Measurements from ENCODE around the gene LRRC9. TPM values are rescaled to one million over a fixed set of nuclear protein-coding genes. Genes with fewer than 3 reads are reported as not detected.
"Not testable (repeated sequence)": the region's sequence is repeated elsewhere in the genome, so short reads cannot be mapped to it uniquely, and the experiment has no call there.

LRRC9 gene
- total RNA-seq, 1 experiment from 2014 or later = not detected

GRCh38 chr14:59939828-59940227 is 19.9 kb downstream of the LRRC9 start:
- no peaks in the 10 kb centered on the region for H4K20me1 ChIP-seq (ENCODE audit: insufficient read depth)
- no peaks in the 10 kb centered on the region for H3K9me3 ChIP-seq (ENCODE audit: insufficient read depth, low read depth)
- H3K36me3 ChIP-seq (ENCODE audit: low read depth) = no peaks in the 10 kb centered on the region
- H3K27ac ChIP-seq = no peak overlapping the region
- H3K4me1 ChIP-seq (replicated peaks; ENCODE audit: insufficient read depth) = no peaks in the 10 kb centered on the region
- no peaks in the 10 kb centered on the region for H3F3A ChIP-seq (ENCODE audit: insufficient read depth, low read depth)
- no peaks in the 10 kb centered on the region for H3K79me2 ChIP-seq (ENCODE audit: low read depth)
- no peaks in the 10 kb centered on the region for H3K27me3 ChIP-seq (ENCODE audit: insufficient read depth, low read depth)
- ChIA-PET POLR2A (ENCODE audit: unreplicated experiment) (no interaction called here), CTCF (no interaction called here)
- H3K4me2 ChIP-seq = no peak overlapping the region
- H3K9me2 ChIP-seq (ENCODE audit: insufficient read depth) = no peaks in the 10 kb centered on the region
- BruUV-seq (replicated peaks) = no TSS peak
- TF ChIP-seq EZH2 (IDR thresholded peaks at IDR 0.05; ENCODE audit: low read depth) (no peak), CTCF (conservative IDR thresholded peaks at IDR 0.05) (no peak)
- H3K4me3 ChIP-seq = no peak overlapping the region
- intact Hi-C loops (cut with micrococcal nuclease; ENCODE audit: unreplicated experiment) = no loop called here
- no peak for DNase-seq
- H2AFZ ChIP-seq = no peak overlapping the region; the same call in 1 of the 2 replicates

- H3K36me3 ChIP-seq (ENCODE audit: low read depth); POLR2A ChIA-PET (ENCODE audit: unreplicated experiment); H3K27ac ChIP-seq; H3K27me3 ChIP-seq (ENCODE audit: insufficient read depth, low read depth); DNase-seq; H4K20me1 ChIP-seq (ENCODE audit: insufficient read depth); H3K9me3 ChIP-seq (ENCODE audit: insufficient read depth, low read depth); intact Hi-C loops (cut with micrococcal nuclease; ENCODE audit: unreplicated experiment); H2AFZ ChIP-seq; H3K4me1 ChIP-seq (replicated peaks; ENCODE audit: insufficient read depth); CTCF ChIA-PET; BruUV-seq (replicated peaks); H3F3A ChIP-seq (ENCODE audit: insufficient read depth, low read depth); H3K9me2 ChIP-seq (ENCODE audit: insufficient read depth); H3K4me2 ChIP-seq; H3K4me3 ChIP-seq; H3K79me2 ChIP-seq (ENCODE audit: low read depth): not testable (repeated sequence)
Observed at GRCh38 chr14:59942296-59942862, 22.4 kb downstream of the LRRC9 start.

- H3K27me3 ChIP-seq (ENCODE audit: insufficient read depth, low read depth) = no peaks in the 10 kb centered on the region
- H3K9me3 ChIP-seq (ENCODE audit: insufficient read depth, low read depth) = no peaks in the 10 kb centered on the region
- no peaks in the 10 kb centered on the region for H3K79me2 ChIP-seq (ENCODE audit: low read depth)
- H3K4me2 ChIP-seq = no peak overlapping the region
- no peaks in the 10 kb centered on the region for H3K9me2 ChIP-seq (ENCODE audit: insufficient read depth)
- H3F3A ChIP-seq (ENCODE audit: insufficient read depth, low read depth) = no peaks in the 10 kb centered on the region; the same call in 1 of the 2 replicates
- H4K20me1 ChIP-seq (ENCODE audit: insufficient read depth) = no peaks in the 10 kb centered on the region
- H2AFZ ChIP-seq = no peak overlapping the region
- H3K36me3 ChIP-seq (ENCODE audit: low read depth) = no peaks in the 10 kb centered on the region
- H3K27ac ChIP-seq = no peak overlapping the region
- H3K4me1 ChIP-seq (replicated peaks; ENCODE audit: insufficient read depth) = no peaks in the 10 kb centered on the region
- no peak for DNase-seq
- no TSS peak for BruUV-seq (replicated peaks)
- no peak for TF ChIP-seq EZH2 (IDR thresholded peaks at IDR 0.05; ENCODE audit: low read depth)
- TF ChIP-seq CTCF (conservative IDR thresholded peaks at IDR 0.05) = no peak
- intact Hi-C loops (cut with micrococcal nuclease; ENCODE audit: unreplicated experiment) = no loop called here
- no peak overlapping the region for H3K4me3 ChIP-seq
- CTCF ChIA-PET = interaction anchor here (0.6 kb wide), 2 partner anchors 66 to 220 kb away, joined by 3 to 5 read pairs; partner anchors contain the start of gene DHRS7
- POLR2A ChIA-PET (ENCODE audit: unreplicated experiment) = no interaction called here
Observed at GRCh38 chr14:59944909-59945308, 25.0 kb downstream of the LRRC9 start.

GRCh38 chr14:59952141-59952540 is 32.2 kb downstream of the LRRC9 start:
- H3K9me2 ChIP-seq (ENCODE audit: insufficient read depth); H3K4me3 ChIP-seq; H3K27ac ChIP-seq; H3F3A ChIP-seq (ENCODE audit: insufficient read depth, low read depth); H4K20me1 ChIP-seq (ENCODE audit: insufficient read depth); intact Hi-C loops (cut with micrococcal nuclease; ENCODE audit: unreplicated experiment); POLR2A ChIA-PET (ENCODE audit: unreplicated experiment); CTCF ChIA-PET; BruUV-seq (replicated peaks); DNase-seq; H3K79me2 ChIP-seq (ENCODE audit: low read depth); H3K4me2 ChIP-seq; H3K4me1 ChIP-seq (replicated peaks; ENCODE audit: insufficient read depth); H3K9me3 ChIP-seq (ENCODE audit: insufficient read depth, low read depth); H3K27me3 ChIP-seq (ENCODE audit: insufficient read depth, low read depth); H2AFZ ChIP-seq; H3K36me3 ChIP-seq (ENCODE audit: low read depth): not testable (repeated sequence)

- H2AFZ ChIP-seq; H3K79me2 ChIP-seq (ENCODE audit: low read depth); H3K4me3 ChIP-seq; CTCF ChIA-PET; POLR2A ChIA-PET (ENCODE audit: unreplicated experiment); H3K36me3 ChIP-seq (ENCODE audit: low read depth); BruUV-seq (replicated peaks); H3K27me3 ChIP-seq (ENCODE audit: insufficient read depth, low read depth); H3K27ac ChIP-seq; H3F3A ChIP-seq (ENCODE audit: insufficient read depth, low read depth); DNase-seq; H3K4me1 ChIP-seq (replicated peaks; ENCODE audit: insufficient read depth); H3K9me2 ChIP-seq (ENCODE audit: insufficient read depth); H3K9me3 ChIP-seq (ENCODE audit: insufficient read depth, low read depth); intact Hi-C loops (cut with micrococcal nuclease; ENCODE audit: unreplicated experiment); H3K4me2 ChIP-seq; H4K20me1 ChIP-seq (ENCODE audit: insufficient read depth): not testable (repeated sequence)
Observed at GRCh38 chr14:59957890-59958289, 37.9 kb downstream of the LRRC9 start.

Measured in PC-9 (cell line).